Measurements from ENCODE around the gene MACF1. TPM values are rescaled to one million over a fixed set of nuclear protein-coding genes. Genes with fewer than 3 reads are reported as not detected.
A peak's percentile ranks its signal among the peaks of the same experiment; 100 is the strongest.

MACF1 gene
- total RNA-seq, 1 experiment from 2014 or later, result 103 TPM

DNA sequence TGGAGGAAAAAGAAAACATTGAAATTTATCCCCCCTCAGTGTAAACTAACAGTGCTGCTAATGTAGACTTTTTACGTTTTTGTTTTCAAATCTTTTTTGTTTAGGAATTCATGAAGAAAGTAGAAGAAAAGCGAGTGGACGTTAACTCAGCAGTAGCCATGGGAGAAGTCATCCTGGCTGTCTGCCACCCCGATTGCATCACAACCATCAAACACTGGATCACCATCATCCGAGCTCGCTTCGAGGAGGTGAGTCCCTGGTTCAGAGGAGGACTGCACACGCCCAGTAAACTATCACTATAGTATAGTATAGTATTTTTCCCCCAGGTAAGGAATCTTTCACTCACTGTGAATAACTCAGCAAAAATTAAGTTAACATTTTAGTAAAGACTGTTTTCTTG, 249.1 kb downstream of the MACF1 start:
- no peak overlapping the region for H3K9ac ChIP-seq (ENCODE audit: low read length)
- no peaks in the 10 kb centered on the region for H3K27me3 ChIP-seq (ENCODE audit: low read length)
- H3K9me2 ChIP-seq (replicated peaks; ENCODE audit: low read length), result no peaks in the 10 kb centered on the region
- H3F3A ChIP-seq (ENCODE audit: low read length, unreplicated experiment), result no peaks in the 10 kb centered on the region
- ATAC-seq (no peak), DNase-seq (no peak)
- H3K36me3 ChIP-seq (ENCODE audit: low read depth, low read length), result peaks cover 70% of the 10 kb centered on the region
- TF ChIP-seq, protein P1, sequence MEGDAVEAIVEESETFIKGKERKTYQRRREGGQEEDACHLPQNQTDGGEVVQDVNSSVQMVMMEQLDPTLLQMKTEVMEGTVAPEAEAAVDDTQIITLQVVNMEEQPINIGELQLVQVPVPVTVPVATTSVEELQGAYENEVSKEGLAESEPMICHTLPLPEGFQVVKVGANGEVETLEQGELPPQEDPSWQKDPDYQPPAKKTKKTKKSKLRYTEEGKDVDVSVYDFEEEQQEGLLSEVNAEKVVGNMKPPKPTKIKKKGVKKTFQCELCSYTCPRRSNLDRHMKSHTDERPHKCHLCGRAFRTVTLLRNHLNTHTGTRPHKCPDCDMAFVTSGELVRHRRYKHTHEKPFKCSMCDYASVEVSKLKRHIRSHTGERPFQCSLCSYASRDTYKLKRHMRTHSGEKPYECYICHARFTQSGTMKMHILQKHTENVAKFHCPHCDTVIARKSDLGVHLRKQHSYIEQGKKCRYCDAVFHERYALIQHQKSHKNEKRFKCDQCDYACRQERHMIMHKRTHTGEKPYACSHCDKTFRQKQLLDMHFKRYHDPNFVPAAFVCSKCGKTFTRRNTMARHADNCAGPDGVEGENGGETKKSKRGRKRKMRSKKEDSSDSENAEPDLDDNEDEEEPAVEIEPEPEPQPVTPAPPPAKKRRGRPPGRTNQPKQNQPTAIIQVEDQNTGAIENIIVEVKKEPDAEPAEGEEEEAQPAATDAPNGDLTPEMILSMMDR (conservative IDR thresholded peaks at IDR 0.05; ENCODE audit: low read depth, low read length), result no peak
- no peak for TF ChIP-seq EZH2phosphoT487 (IDR thresholded peaks at IDR 0.05; ENCODE audit: borderline replicate concordance, low read length)
- no peak for TF ChIP-seq EZH2 (IDR thresholded peaks at IDR 0.05; ENCODE audit: low read length, unreplicated experiment)
- H4K20me1 ChIP-seq (ENCODE audit: low read length), result no peaks in the 10 kb centered on the region
- H3K4me3 ChIP-seq (ENCODE audit: low read length), result no peak overlapping the region
- ChIA-PET CTCF (no interaction called here), POLR2A (ENCODE audit: unreplicated experiment) (no interaction called here)
- no peak overlapping the region for H3K27ac ChIP-seq (ENCODE audit: low read length)
- intact Hi-C loops (cut with micrococcal nuclease), result no loop called here
- H3K79me2 ChIP-seq (ENCODE audit: low read length), result no peaks in the 10 kb centered on the region
- H3K9me3 ChIP-seq (ENCODE audit: low read length), result no peaks in the 10 kb centered on the region
- BruUV-seq (replicated peaks), result no TSS peak
- H3K4me2 ChIP-seq (ENCODE audit: low read length), result no peak overlapping the region
- H2AFZ ChIP-seq (ENCODE audit: low read length), result no peak overlapping the region
- peaks cover 12% of the 10 kb centered on the region for H3K4me1 ChIP-seq (ENCODE audit: insufficient read depth, low read length)

DNA sequence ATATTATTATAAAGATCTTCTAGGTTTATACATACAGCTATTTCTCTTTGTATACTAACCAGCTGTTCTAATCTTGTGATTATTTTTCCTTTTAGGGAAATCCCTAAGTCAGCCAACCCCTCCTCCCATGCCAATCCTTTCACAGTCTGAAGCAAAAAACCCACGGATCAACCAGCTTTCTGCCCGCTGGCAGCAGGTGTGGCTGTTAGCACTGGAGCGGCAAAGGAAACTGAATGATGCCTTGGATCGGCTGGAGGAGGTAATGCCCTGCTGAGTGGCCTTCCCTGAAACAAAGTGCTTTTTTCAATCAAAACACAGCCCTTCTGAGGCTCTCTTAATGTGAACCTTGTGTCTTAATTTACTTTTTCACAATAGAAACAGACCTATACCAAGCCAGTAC, 254.5 kb downstream of the MACF1 start:
- POLR2A ChIA-PET (ENCODE audit: unreplicated experiment), result no interaction called here

GRCh38 chr1:39462074-39462473, 257.6 kb downstream of the MACF1 start:
- BruUV-seq (replicated peaks), result no TSS peak
- ChIA-PET CTCF (no interaction called here), POLR2A (ENCODE audit: unreplicated experiment) (no interaction called here)
- Histone ChIP-seq H3K4me3 (ENCODE audit: low read length) (no peak overlapping the region), H3K27ac (ENCODE audit: low read length) (no peak overlapping the region), H3K36me3 (ENCODE audit: low read depth, low read length) (peaks cover 62% of the 10 kb centered on the region), H4K20me1 (ENCODE audit: low read length) (no peaks in the 10 kb centered on the region), H3K27me3 (ENCODE audit: low read length) (no peaks in the 10 kb centered on the region), H3K9me2 (replicated peaks; ENCODE audit: low read length) (no peaks in the 10 kb centered on the region), H3K79me2 (ENCODE audit: low read length) (no peaks in the 10 kb centered on the region), H3K9me3 (ENCODE audit: low read length) (no peaks in the 10 kb centered on the region), H3K4me1 (ENCODE audit: insufficient read depth, low read length) (no peaks in the 10 kb centered on the region), H3K9ac (ENCODE audit: low read length) (no peak overlapping the region), H2AFZ (ENCODE audit: low read length) (no peak overlapping the region), H3K4me2 (ENCODE audit: low read length) (no peak overlapping the region), H3F3A (ENCODE audit: low read length, unreplicated experiment) (no peaks in the 10 kb centered on the region)
- no peak for TF ChIP-seq EZH2phosphoT487 (IDR thresholded peaks at IDR 0.05; ENCODE audit: borderline replicate concordance, low read length)
- no peak for TF ChIP-seq EZH2 (IDR thresholded peaks at IDR 0.05; ENCODE audit: low read length, unreplicated experiment)
- TF ChIP-seq, protein P1 (conservative IDR thresholded peaks at IDR 0.05; ENCODE audit: low read depth, low read length), result no peak
- DNase-seq, result peak; percentile 9
- ATAC-seq, result peak; percentile 45; the same call in 1 of the 2 replicates
- intact Hi-C loops (cut with micrococcal nuclease), result no loop called here

More for the DNA sequence above, 254.5 kb downstream of the MACF1 start:
- ATAC-seq (no peak), DNase-seq (no peak)
- H3K36me3 ChIP-seq (ENCODE audit: low read depth, low read length), result peaks cover 79% of the 10 kb centered on the region
- H3K4me3 ChIP-seq (ENCODE audit: low read length), result no peak overlapping the region
- H2AFZ ChIP-seq (ENCODE audit: low read length), result no peak overlapping the region
- no peaks in the 10 kb centered on the region for H3K79me2 ChIP-seq (ENCODE audit: low read length)
- H3K9me2 ChIP-seq (replicated peaks; ENCODE audit: low read length), result no peaks in the 10 kb centered on the region
- CTCF ChIA-PET, result no interaction called here
- H3K27me3 ChIP-seq (ENCODE audit: low read length), result no peaks in the 10 kb centered on the region
- no peaks in the 10 kb centered on the region for H3K9me3 ChIP-seq (ENCODE audit: low read length)
- no peaks in the 10 kb centered on the region for H3K4me1 ChIP-seq (ENCODE audit: insufficient read depth, low read length)
- no peak for TF ChIP-seq EZH2phosphoT487 (IDR thresholded peaks at IDR 0.05; ENCODE audit: borderline replicate concordance, low read length)
- TF ChIP-seq EZH2 (IDR thresholded peaks at IDR 0.05; ENCODE audit: low read length, unreplicated experiment), result no peak
- TF ChIP-seq, protein P1 (conservative IDR thresholded peaks at IDR 0.05; ENCODE audit: low read depth, low read length), result no peak
- no peak overlapping the region for H3K4me2 ChIP-seq (ENCODE audit: low read length)
- no peak overlapping the region for H3K9ac ChIP-seq (ENCODE audit: low read length)
- no peak overlapping the region for H3K27ac ChIP-seq (ENCODE audit: low read length)
- no peaks in the 10 kb centered on the region for H4K20me1 ChIP-seq (ENCODE audit: low read length)
- intact Hi-C loops (cut with micrococcal nuclease), result no loop called here
- H3F3A ChIP-seq (ENCODE audit: low read length, unreplicated experiment), result no peaks in the 10 kb centered on the region
- BruUV-seq (replicated peaks), result no TSS peak

Measured in PC-3 (cell line).